NCI-H1048 (cell line): ENCODE measurements around the gene BLTP3A.

Source experiments
- DNase-seq: peaks from one replicate; lab custom pipeline; 2025; lab: John Stamatoyannopoulos, UW

Gene BLTP3A

GRCh38 chr6:34834789-34835518, 43.1 kb downstream of the BLTP3A start:
- no peak for DNase-seq

GRCh38 chr6:34836008-34836407, 44.1 kb downstream of the BLTP3A start:
- DNase-seq = no peak

DNA sequence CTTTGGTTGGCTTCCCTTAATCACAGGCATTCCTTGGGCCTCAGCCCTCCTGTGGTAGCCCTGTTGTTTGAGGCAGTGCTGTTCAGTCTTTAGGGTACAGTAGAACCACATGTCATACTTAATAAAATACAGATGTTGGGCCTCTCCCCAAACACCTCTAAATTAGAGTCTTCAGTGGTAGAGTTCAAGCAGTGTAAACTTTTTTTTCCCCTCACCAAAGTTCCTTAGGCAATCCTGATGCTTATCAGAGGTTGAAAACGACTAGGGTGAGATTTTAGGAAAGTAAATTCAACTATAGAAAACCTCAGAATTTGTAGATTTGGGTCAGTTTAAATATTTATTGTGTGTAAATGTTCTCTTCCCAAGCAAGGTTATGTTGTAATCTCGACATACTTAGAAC, 44.6 kb downstream of the BLTP3A start:
- DNase-seq = no peak

- DNase-seq = no peak
Measured at GRCh38 chr6:34837528-34837927, 45.6 kb downstream of the BLTP3A start.

GRCh38 chr6:34839666-34840352, 47.9 kb downstream of the BLTP3A start:
- no peak for DNase-seq
